Smooth muscle cell (in vitro differentiated cells): ENCODE data around the gene COPS4. TPM values are rescaled to one million over a fixed set of nuclear protein-coding genes. Genes with fewer than 3 reads are reported as not detected.

Experiments
- DNase-seq: peaks from one replicate; lab custom pipeline; 2025; ENCODE audit not compliant: unreplicated experiment; lab: John Stamatoyannopoulos, UW
- H2AFZ ChIP-seq: fragments of 200-600 bp; sonication (generic); 2 replicates; pipeline ENCODE4 v1.6.0; 2016; ENCODE audit warnings: antibody characterized with exemption, low read depth, mild to moderate bottlenecking
- H3F3A ChIP-seq: fragments of 200-600 bp; sonication (generic); 2 replicates; pipeline ENCODE4 v1.6.0; 2017; ENCODE audit warnings: antibody characterized with exemption, low read depth
- H3K27ac ChIP-seq: fragments of 200-600 bp; sonication (generic); 2 replicates; pipeline ENCODE4 v1.5.1; 2016; ENCODE audit warnings: low read depth, mild to moderate bottlenecking
- H3K27me3 ChIP-seq: fragments of 200-600 bp; sonication (generic); 2 replicates; pipeline ENCODE4 v1.6.1; 2016; ENCODE audit warnings: low read depth, mild to moderate bottlenecking
- H3K36me3 ChIP-seq: fragments of 200-600 bp; sonication (generic); 2 replicates; pipeline ENCODE4 v1.5.1; 2016; ENCODE audit warnings: low read depth
- H3K4me1 ChIP-seq: fragments of 200-600 bp; sonication (generic); 2 replicates; pipeline ENCODE4 v1.5.1; 2016; ENCODE audit warnings: low read depth
- H3K4me2 ChIP-seq: fragments of 200-600 bp; sonication (generic); 2 replicates; pipeline ENCODE4 v1.6.0; 2016; ENCODE audit warnings: mild to moderate bottlenecking
- H3K4me3 ChIP-seq: fragments of 200-600 bp; sonication (generic); 2 replicates; pipeline ENCODE4 v1.5.1; 2016; ENCODE audit warnings: mild to moderate bottlenecking
- H3K79me2 ChIP-seq: fragments of 200-600 bp; sonication (generic); 2 replicates; pipeline ENCODE4 v1.6.0; 2016; ENCODE audit warnings: low read depth, mild to moderate bottlenecking
- H3K9ac ChIP-seq: fragments of 200-600 bp; sonication (generic); 2 replicates; pipeline ENCODE4 v1.6.0; 2016; ENCODE audit warnings: low read depth
- H3K9me3 ChIP-seq: fragments of 200-600 bp; sonication (generic); replicated peaks from 2 replicates; pipeline ENCODE4 v1.5.1; 2016; ENCODE audit warnings: low read depth
- H4K20me1 ChIP-seq: fragments of 200-600 bp; sonication (generic); 2 replicates; pipeline ENCODE4 v1.6.0; 2016; ENCODE audit warnings: low read depth
- CTCF ChIP-seq: fragments of 200-600 bp; sonication (generic); IDR thresholded peaks from 2 replicates; pipeline ENCODE4 v1.5.1; 2017; ENCODE audit warnings: borderline replicate concordance, mild to moderate bottlenecking, antibody characterized with exemption; ENCODE audit not compliant: insufficient read depth, poor library complexity, severe bottlenecking
- WGBS: methylation state at CpG from one replicate; pipeline ENCODE4 v1.1.7; 2016; ENCODE audit warnings: low lambda C conversion rate; 5-methylcytosine and 5-hydroxymethylcytosine counted together
- polyA plus RNA-seq: library from polyadenylated mRNA; unstranded; fragments of >200 nt; fragmentation: Nextera tagmentation; extraction: Ambion mirVana; gene quantifications from 2 replicates; pipeline ENCODE4 v1.2.1, GENCODE V29; 2016
- small RNA-seq: library from RNA; depleted of rRNA; stranded (forward); fragments of <200 nt; gene quantifications from one replicate; pipeline ENCODE3, GENCODE V24; 2014
- total RNA-seq: library from RNA; depleted of rRNA; stranded (reverse); fragments of >200 nt; gene quantifications from 2 replicates; pipeline ENCODE4 v1.2.3, GENCODE V29; 2014

The COPS4 gene
- total and polyA plus RNA-seq, 2 experiments from 2014 or later: 41.2 to 55.5 TPM

- Histone ChIP-seq H3K9me3 (no peaks in the 10 kb centered on the region), H4K20me1 (no peaks in the 10 kb centered on the region), H3K79me2 (no peaks in the 10 kb centered on the region), H2AFZ (no peak overlapping the region), H3K36me3 (no peaks in the 10 kb centered on the region), H3K9ac (no peak overlapping the region), H3F3A (no peaks in the 10 kb centered on the region), H3K27me3 (no peaks in the 10 kb centered on the region), H3K27ac (no peak overlapping the region), H3K4me3 (no peak overlapping the region), H3K4me1 (no peaks in the 10 kb centered on the region), H3K4me2 (no peak overlapping the region)
- TF ChIP-seq CTCF: no peak
- no peak for DNase-seq
- 69% methylated on average over 10 of the region's 10 CpGs for WGBS
Measured at GRCh38 chr4:83124111-83124780, 89.3 kb downstream of the COPS4 start.

Small RNAs within 50 kb of the gene (small RNA-seq; reads per million reads assigned to genes)
- gene RNU6-615P: not detected

Other genes starting within 250 kb of the COPS4 start
- gene SCD5, start 236.4 kb upstream of the COPS4 start, total RNA-seq: 16.0 and 24.3 TPM in 2 replicates
- gene SCD5, start 236.4 kb upstream of the COPS4 start, polyA plus RNA-seq: 9.2 and 9.6 TPM in 2 replicates
- gene SEC31A, start 144.0 kb upstream of the COPS4 start, total RNA-seq: 490 TPM in 2 replicates
- gene SEC31A, start 144.0 kb upstream of the COPS4 start, polyA plus RNA-seq: 315 and 339 TPM in 2 replicates
- 4.4 and 7.8 TPM in 2 replicates for gene THAP9, start 134.4 kb upstream of the COPS4 start, total RNA-seq
- 1.2 and 2.2 TPM in 2 replicates for gene THAP9, start 134.4 kb upstream of the COPS4 start, polyA plus RNA-seq
- 24.1 and 25.1 TPM in 2 replicates for gene LIN54, start 24.4 kb upstream of the COPS4 start, total RNA-seq
- gene LIN54, start 24.4 kb upstream of the COPS4 start, polyA plus RNA-seq: 3.9 and 5.0 TPM in 2 replicates
- 23.8 and 25.6 TPM in 2 replicates for gene PLAC8, start 79.5 kb downstream of the COPS4 start, total RNA-seq
- gene PLAC8, start 79.5 kb downstream of the COPS4 start, polyA plus RNA-seq: 5.0 and 19.5 TPM in 2 replicates
- 5.7 and 7.3 TPM in 2 replicates for gene COQ2, start 249.6 kb downstream of the COPS4 start, total RNA-seq
- gene COQ2, start 249.6 kb downstream of the COPS4 start, polyA plus RNA-seq: 8.1 and 11.5 TPM in 2 replicates